Gastrocnemius medialis (tissue), 4 donors: Measurements from ENCODE around the gene KLC3. TPM values are rescaled to one million over a fixed set of nuclear protein-coding genes. Genes with fewer than 3 reads are reported as not detected.

ENCODE experiments used
- ATAC-seq, 2 donors: fragments of 150-250 bp; one replicate each; pipeline ENCODE4 v1.9.1; 2016
- DNase-seq, 2 donors: peaks; one replicate each; pipeline ENCODE4 v3.0.0-alpha.2; 2019
- H3K27ac ChIP-seq, 4 donors: fragments of 200-600 bp; sonication (generic); 1 replicate in 1 of 4; 2 replicates in 3 of 4; pipeline ENCODE4 v1.5.1; 2016 to 2018; ENCODE audit warnings: mild to moderate bottlenecking in 2 of 4, moderate library complexity in 1 of 4
- H3K27me3 ChIP-seq, 3 donors: fragments of 200-600 bp; sonication (generic) in 2 of 3; 1 replicate in 1 of 3; 2 replicates in 2 of 3; pipeline versions ENCODE4 v1.5.1 to v1.6.0; 2016 to 2019; ENCODE audit warnings: mild to moderate bottlenecking in 1 of 3, moderate library complexity in 1 of 3
- H3K36me3 ChIP-seq, 2 donors: fragments of 200-600 bp; sonication (generic) in 1 of 2; one replicate each; pipeline ENCODE4 v1.5.1; 2017 to 2018
- H3K4me1 ChIP-seq, 2 donors: fragments of 200-600 bp; sonication (generic) in 1 of 2; one replicate each; pipeline ENCODE4 v1.5.1; 2016 to 2017; ENCODE audit warnings: mild to moderate bottlenecking in 2 of 2
- H3K4me3 ChIP-seq, 4 donors: fragments of 200-600 bp; sonication (generic) in 3 of 4; 1 replicate in 1 of 4; 2 replicates in 3 of 4; pipeline ENCODE4 v1.5.1; 2016 to 2019; ENCODE audit warnings: mild to moderate bottlenecking in 2 of 4
- H3K9me3 ChIP-seq, 3 donors: fragments of 200-600 bp; sonication (generic) in 2 of 3; 1 replicate in 1 of 3; 2 replicates in 2 of 3; pipeline ENCODE4 v1.5.1; 2016 to 2019
- CTCF ChIP-seq, 5 experiments: fragments of 450-650 bp in 3 of 5; fragments of 200-600 bp in 2 of 5; sonication (generic) in 2 of 5; IDR thresholded peaks in 4 of 5; conservative IDR thresholded peaks in 1 of 5; 1 replicate in 4 of 5; 2 replicates in 1 of 5; pipeline ENCODE4 v1.5.1; 2016 to 2019; ENCODE audit warnings: antibody characterized with exemption in 5 of 5, mild to moderate bottlenecking in 3 of 5, moderate library complexity in 3 of 5
- POLR2A ChIP-seq, 2 donors: fragments of 450-650 bp; IDR thresholded peaks; one replicate each; pipeline ENCODE4 v1.6.1; 2017; ENCODE audit warnings: antibody characterized with exemption in 2 of 2, mild to moderate bottlenecking in 2 of 2, moderate library complexity in 2 of 2
- in situ Hi-C, 4 donors: fragments of 200-750 bp; cut with MboI; loops; one replicate each; pipeline versions ENCODE4 v1.15.0 to v1.8.0; 2017; ENCODE audit warnings: low sequenced_read_pairs in 4 of 4
- intact Hi-C: fragments of 100-400 bp; cut with DNase I; formaldehyde crosslinking; loops from one replicate; pipeline ENCODE4 v1.15.1; 2023; ENCODE audit warnings: low total_unique reads
- total RNA-seq, 4 donors: library from RNA; depleted of rRNA; stranded (reverse); fragments of >200 nt; gene quantifications; one replicate each; pipeline versions ENCODE4 v1.1.0 to v1.2.3, GENCODE V29; 2016

KLC3 gene
- total RNA-seq, 4 donors from 2014 or later, result 2.7 TPM; not detected in 3

GRCh38 chr19:45352471-45352870 lies 11.9 kb downstream of the KLC3 start:
- H3K27ac ChIP-seq, result no peak overlapping the region
- no peaks in the 10 kb centered on the region for H3K9me3 ChIP-seq
- intact Hi-C loops (no loop called here), in situ Hi-C loops (no loop called here)
- H3K4me1 ChIP-seq, result no peaks in the 10 kb centered on the region
- DNase-seq (no peak), ATAC-seq (no peak)
- no peak for TF ChIP-seq POLR2A (IDR thresholded peaks at IDR 0.05)
- no peak for TF ChIP-seq CTCF (IDR thresholded peaks at IDR 0.05 in 4 of 5, conservative IDR thresholded peaks at IDR 0.05 in 1 of 5)
- H3K36me3 ChIP-seq, result peaks cover 0 to 26% of the 10 kb centered on the region in 2 donors
- no peak overlapping the region for H3K4me3 ChIP-seq
- H3K27me3 ChIP-seq, result peaks cover 0 to 8% (median 1%) of the 10 kb centered on the region in 3 donors

- intact Hi-C loops, result no loop called here
Measured at GRCh38 chr19:45352914-45353796, 12.6 kb downstream of the KLC3 start.

GRCh38 chr19:45354241-45354842 lies 13.8 kb downstream of the KLC3 start:
- DNase-seq, result no peak
- no peak overlapping the region for H3K4me3 ChIP-seq
- no peaks in the 10 kb centered on the region for H3K27me3 ChIP-seq
- no peaks in the 10 kb centered on the region for H3K9me3 ChIP-seq
- peaks cover 0 to 26% of the 10 kb centered on the region in 2 donors for H3K36me3 ChIP-seq
- intact Hi-C loops, result no loop called here
- TF ChIP-seq POLR2A (IDR thresholded peaks at IDR 0.05) (no peak), CTCF (IDR thresholded peaks at IDR 0.05 in 4 of 5, conservative IDR thresholded peaks at IDR 0.05 in 1 of 5) (no peak)
- no peak overlapping the region for H3K27ac ChIP-seq
- in situ Hi-C loops, result no loop called here
- H3K4me1 ChIP-seq, result no peaks in the 10 kb centered on the region
- ATAC-seq, result no peak

More at GRCh38 chr19:45352914-45353796, 12.6 kb downstream of the KLC3 start:
- in situ Hi-C loops, result no loop called here
- Histone ChIP-seq H3K4me3 (no peak overlapping the region), H3K9me3 (no peaks in the 10 kb centered on the region), H3K36me3 (peaks cover 0 to 26% of the 10 kb centered on the region in 2 donors), H3K27me3 (peaks cover 0 to 1% (median 0%) of the 10 kb centered on the region in 3 donors), H3K27ac (no peak overlapping the region), H3K4me1 (no peaks in the 10 kb centered on the region)
- TF ChIP-seq POLR2A (IDR thresholded peaks at IDR 0.05), result no peak
- TF ChIP-seq CTCF (IDR thresholded peaks at IDR 0.05 in 4 of 5, conservative IDR thresholded peaks at IDR 0.05 in 1 of 5), result no peak
- DNase-seq, result no peak
- no peak for ATAC-seq

GRCh38 chr19:45355402-45355801 lies 14.9 kb downstream of the KLC3 start:
- intact Hi-C loops (no loop called here), in situ Hi-C loops (no loop called here)
- Histone ChIP-seq H3K36me3 (peaks cover 0 to 26% of the 10 kb centered on the region in 2 donors), H3K9me3 (no peaks in the 10 kb centered on the region), H3K27ac (no peak overlapping the region), H3K4me1 (no peaks in the 10 kb centered on the region), H3K4me3 (no peak overlapping the region), H3K27me3 (no peaks in the 10 kb centered on the region)
- no peak for DNase-seq
- TF ChIP-seq CTCF (IDR thresholded peaks at IDR 0.05 in 4 of 5, conservative IDR thresholded peaks at IDR 0.05 in 1 of 5) (no peak), POLR2A (IDR thresholded peaks at IDR 0.05) (no peak)
- ATAC-seq, result no peak
